ENCODE data around the gene URGCP.

DNA sequence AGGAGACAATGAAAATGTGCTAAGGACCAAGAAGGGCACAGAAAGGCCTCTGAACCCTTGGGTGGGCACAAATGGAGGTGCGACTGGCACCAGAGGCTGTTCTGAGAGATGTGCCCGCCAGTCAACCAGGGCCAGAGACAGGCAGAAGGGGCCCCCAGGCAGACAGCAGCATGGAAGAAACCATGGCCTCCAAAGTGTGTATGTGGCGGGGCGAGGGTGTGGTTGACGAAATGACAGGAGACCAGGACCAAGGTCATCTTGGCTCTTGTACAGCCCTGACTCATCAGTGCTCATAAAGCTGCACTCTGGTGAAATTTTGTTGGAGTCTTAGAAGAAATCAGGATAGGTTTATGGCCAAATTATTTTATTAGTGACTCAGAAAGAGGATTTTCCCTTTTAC, 33.1 kb downstream of the URGCP start:
- no peak for TF ChIP-seq CTCF (conservative IDR thresholded peaks at IDR 0.05 in 1 of 2, IDR thresholded peaks at IDR 0.05 in 1 of 2; ENCODE audit: low read depth in 1 of 2, low read length in 2 of 2)
- TF ChIP-seq EZH2 (IDR thresholded peaks at IDR 0.05; ENCODE audit: low read length, missing control alignments), result no peak
